ENCODE measurements around the gene RBMXL2.

RBMXL2 gene

GRCh38 chr11:7057641-7058040 lies 31.2 kb upstream of the RBMXL2 start:
- no peaks in the 10 kb centered on the region for H3K79me2 ChIP-seq (ENCODE audit: control insufficient read depth, insufficient read depth, low read length, poor library complexity)
- no peaks in the 10 kb centered on the region for H3K9me3 ChIP-seq (ENCODE audit: insufficient read depth, low read depth, low read length)
- H3K4ac ChIP-seq (ENCODE audit: low read depth, low read length), result no peak overlapping the region
- no peak for DNase-seq
- H3K4me2 ChIP-seq (ENCODE audit: low read length), result no peak overlapping the region
- H3K27ac ChIP-seq (ENCODE audit: low read depth, low read length), result no peak overlapping the region
- H4K91ac ChIP-seq (ENCODE audit: low read depth, low read length), result no peak overlapping the region
- no peak overlapping the region for H2AK5ac ChIP-seq (ENCODE audit: low read length)
- no peak overlapping the region for H2BK120ac ChIP-seq (ENCODE audit: insufficient read depth, low read length, poor library complexity)
- no peak overlapping the region for H3K9ac ChIP-seq (ENCODE audit: low read length)
- no peak overlapping the region for H2BK12ac ChIP-seq (ENCODE audit: low read length)
- no peak overlapping the region for H2BK5ac ChIP-seq (ENCODE audit: low read depth, low read length, poor library complexity)
- no peaks in the 10 kb centered on the region for H3K79me1 ChIP-seq (ENCODE audit: low read length)
- no peaks in the 10 kb centered on the region for H3K27me3 ChIP-seq (ENCODE audit: insufficient read depth, low read length)
- H3K23ac ChIP-seq (ENCODE audit: low read length), result no peak overlapping the region
- H4K12ac ChIP-seq (ENCODE audit: low read depth, low read length), result no peak overlapping the region
- no peak overlapping the region for H4K8ac ChIP-seq (ENCODE audit: low read depth, low read length)
- WGBS (ENCODE audit: extremely low coverage, insufficient coverage, insufficient read length), result no CpG with 5 or more reads among the region's 2 CpGs
- H2AFZ ChIP-seq (ENCODE audit: insufficient read depth, low read length, poor library complexity), result no peak overlapping the region
- no peaks in the 10 kb centered on the region for H3K4me1 ChIP-seq (ENCODE audit: control insufficient read depth in 1 of 2, insufficient read depth in 2 of 2, low read length in 2 of 2)
- H3K36me3 ChIP-seq (ENCODE audit: control insufficient read depth in 1 of 2, insufficient read depth in 2 of 2, low read length in 2 of 2), result no peaks in the 10 kb centered on the region
- no peak overlapping the region for H3K4me3 ChIP-seq (ENCODE audit: low read depth, low read length)
- H3K18ac ChIP-seq (ENCODE audit: low read length), result no peak overlapping the region
- no peak overlapping the region for H3K14ac ChIP-seq (ENCODE audit: low read length)

GRCh38 chr11:7060868-7061267 lies 27.9 kb upstream of the RBMXL2 start:
- Histone ChIP-seq H4K12ac (ENCODE audit: low read depth, low read length) (no peak overlapping the region), H3K4me1 (ENCODE audit: control insufficient read depth in 1 of 2, insufficient read depth in 2 of 2, low read length in 2 of 2) (no peaks in the 10 kb centered on the region), H3K14ac (ENCODE audit: low read length) (no peak overlapping the region), H2BK12ac (ENCODE audit: low read length) (no peak overlapping the region), H2BK5ac (ENCODE audit: low read depth, low read length, poor library complexity) (no peak overlapping the region), H3K23ac (ENCODE audit: low read length) (no peak overlapping the region), H2AK5ac (ENCODE audit: low read length) (no peak overlapping the region), H3K36me3 (ENCODE audit: control insufficient read depth in 1 of 2, insufficient read depth in 2 of 2, low read length in 2 of 2) (no peaks in the 10 kb centered on the region), H4K91ac (ENCODE audit: low read depth, low read length) (no peak overlapping the region), H3K27me3 (ENCODE audit: insufficient read depth, low read length) (no peaks in the 10 kb centered on the region), H3K9me3 (ENCODE audit: insufficient read depth, low read depth, low read length) (no peaks in the 10 kb centered on the region), H3K79me2 (ENCODE audit: control insufficient read depth, insufficient read depth, low read length, poor library complexity) (no peaks in the 10 kb centered on the region), H3K4me2 (ENCODE audit: low read length) (no peak overlapping the region), H4K8ac (ENCODE audit: low read depth, low read length) (no peak overlapping the region), H3K27ac (ENCODE audit: low read depth, low read length) (no peak overlapping the region), H3K4ac (ENCODE audit: low read depth, low read length) (no peak overlapping the region), H3K9ac (ENCODE audit: low read length) (no peak overlapping the region), H3K79me1 (ENCODE audit: low read length) (no peaks in the 10 kb centered on the region), H2BK120ac (ENCODE audit: insufficient read depth, low read length, poor library complexity) (no peak overlapping the region), H2AFZ (ENCODE audit: insufficient read depth, low read length, poor library complexity) (no peak overlapping the region), H3K18ac (ENCODE audit: low read length) (no peak overlapping the region), H3K4me3 (ENCODE audit: low read depth, low read length) (no peak overlapping the region)
- no CpG with 5 or more reads among the region's 1 CpG for WGBS (ENCODE audit: extremely low coverage, insufficient coverage, insufficient read length)
- peak in 1 of 2 donors; percentile 13 for DNase-seq

GRCh38 chr11:7062534-7062933 lies 26.3 kb upstream of the RBMXL2 start:
- Histone ChIP-seq H3K27ac (ENCODE audit: low read depth, low read length) (no peak overlapping the region), H3K79me2 (ENCODE audit: control insufficient read depth, insufficient read depth, low read length, poor library complexity) (no peaks in the 10 kb centered on the region), H2AK5ac (ENCODE audit: low read length) (no peak overlapping the region), H3K4me3 (ENCODE audit: low read depth, low read length) (no peak overlapping the region), H3K9ac (ENCODE audit: low read length) (no peak overlapping the region), H4K91ac (ENCODE audit: low read depth, low read length) (no peak overlapping the region), H3K79me1 (ENCODE audit: low read length) (no peaks in the 10 kb centered on the region), H3K27me3 (ENCODE audit: insufficient read depth, low read length) (no peaks in the 10 kb centered on the region), H3K4ac (ENCODE audit: low read depth, low read length) (no peak overlapping the region), H2BK120ac (ENCODE audit: insufficient read depth, low read length, poor library complexity) (no peak overlapping the region), H2AFZ (ENCODE audit: insufficient read depth, low read length, poor library complexity) (no peak overlapping the region), H3K23ac (ENCODE audit: low read length) (no peak overlapping the region), H2BK5ac (ENCODE audit: low read depth, low read length, poor library complexity) (no peak overlapping the region), H3K4me1 (ENCODE audit: control insufficient read depth in 1 of 2, insufficient read depth in 2 of 2, low read length in 2 of 2) (no peaks in the 10 kb centered on the region), H4K12ac (ENCODE audit: low read depth, low read length) (no peak overlapping the region), H3K4me2 (ENCODE audit: low read length) (no peak overlapping the region), H4K8ac (ENCODE audit: low read depth, low read length) (no peak overlapping the region), H2BK12ac (ENCODE audit: low read length) (no peak overlapping the region), H3K14ac (ENCODE audit: low read length) (no peak overlapping the region), H3K36me3 (ENCODE audit: control insufficient read depth in 1 of 2, insufficient read depth in 2 of 2, low read length in 2 of 2) (no peaks in the 10 kb centered on the region), H3K18ac (ENCODE audit: low read length) (no peak overlapping the region), H3K9me3 (ENCODE audit: insufficient read depth, low read depth, low read length) (no peaks in the 10 kb centered on the region)
- WGBS (ENCODE audit: extremely low coverage, insufficient coverage, insufficient read length), result no CpG with 5 or more reads among the region's 2 CpGs
- no peak for DNase-seq

GRCh38 chr11:7072401-7073028 lies 16.3 kb upstream of the RBMXL2 start:
- H3K23ac ChIP-seq (ENCODE audit: low read length), result no peak overlapping the region
- H3K9me3 ChIP-seq (ENCODE audit: insufficient read depth, low read depth, low read length), result no peaks in the 10 kb centered on the region
- no peak overlapping the region for H3K14ac ChIP-seq (ENCODE audit: low read length)
- no peak overlapping the region for H2AK5ac ChIP-seq (ENCODE audit: low read length)
- no peak for DNase-seq
- no peaks in the 10 kb centered on the region for H3K36me3 ChIP-seq (ENCODE audit: control insufficient read depth in 1 of 2, insufficient read depth in 2 of 2, low read length in 2 of 2)
- no peaks in the 10 kb centered on the region for H3K27me3 ChIP-seq (ENCODE audit: insufficient read depth, low read length)
- no peak overlapping the region for H3K27ac ChIP-seq (ENCODE audit: low read depth, low read length)
- H3K4me2 ChIP-seq (ENCODE audit: low read length), result no peak overlapping the region
- no CpG with 5 or more reads among the region's 4 CpGs for WGBS (ENCODE audit: extremely low coverage, insufficient coverage, insufficient read length)
- no peak overlapping the region for H4K8ac ChIP-seq (ENCODE audit: low read depth, low read length)
- H3K79me1 ChIP-seq (ENCODE audit: low read length), result no peaks in the 10 kb centered on the region
- H3K9ac ChIP-seq (ENCODE audit: low read length), result no peak overlapping the region
- no peak overlapping the region for H3K4me3 ChIP-seq (ENCODE audit: low read depth, low read length)
- H2BK120ac ChIP-seq (ENCODE audit: insufficient read depth, low read length, poor library complexity), result no peak overlapping the region
- peaks cover 0 to 6% of the 10 kb centered on the region in 2 experiments for H3K4me1 ChIP-seq (ENCODE audit: control insufficient read depth in 1 of 2, insufficient read depth in 2 of 2, low read length in 2 of 2)
- H2BK12ac ChIP-seq (ENCODE audit: low read length), result no peak overlapping the region
- no peak overlapping the region for H3K18ac ChIP-seq (ENCODE audit: low read length)
- H4K12ac ChIP-seq (ENCODE audit: low read depth, low read length), result no peak overlapping the region
- no peaks in the 10 kb centered on the region for H3K79me2 ChIP-seq (ENCODE audit: control insufficient read depth, insufficient read depth, low read length, poor library complexity)
- H3K4ac ChIP-seq (ENCODE audit: low read depth, low read length), result no peak overlapping the region
- H2AFZ ChIP-seq (ENCODE audit: insufficient read depth, low read length, poor library complexity), result no peak overlapping the region
- H2BK5ac ChIP-seq (ENCODE audit: low read depth, low read length, poor library complexity), result no peak overlapping the region
- no peak overlapping the region for H4K91ac ChIP-seq (ENCODE audit: low read depth, low read length)
